ENCODE data around the gene CTSD. TPM values are rescaled to one million over a fixed set of nuclear protein-coding genes. Genes with fewer than 3 reads are reported as not detected.

The CTSD gene
- total RNA-seq, 2 experiments from 2014 or later, result 31.7 to 44.1 TPM

GRCh38 chr11:1742869-1743584, 20.7 kb downstream of the CTSD start:
- Histone ChIP-seq H3K9me2 (ENCODE audit: insufficient read depth, low read length) (no peaks in the 10 kb centered on the region), H3K4me2 (ENCODE audit: low read length) (no peak overlapping the region), H3K79me2 (ENCODE audit: insufficient read depth, low read depth, low read length) (no peaks in the 10 kb centered on the region), H3K27ac (ENCODE audit: low read depth, low read length, poor library complexity, severe bottlenecking) (no peak overlapping the region), H3K36me3 (ENCODE audit: insufficient read depth, low read length) (no peaks in the 10 kb centered on the region), H3K4me1 (ENCODE audit: insufficient read depth, low read length, poor library complexity, severe bottlenecking) (no peaks in the 10 kb centered on the region), H4K20me1 (ENCODE audit: insufficient read depth, low read length) (no peaks in the 10 kb centered on the region), H3K9me3 (ENCODE audit: low read length) (peaks cover 4% of the 10 kb centered on the region; the same call in 1 of the 2 replicates), H3K4me3 (ENCODE audit: low read depth, low read length, poor library complexity, severe bottlenecking) (no peak overlapping the region), H2AFZ (ENCODE audit: low read length) (no peak overlapping the region)
- TF ChIP-seq, protein P1, sequence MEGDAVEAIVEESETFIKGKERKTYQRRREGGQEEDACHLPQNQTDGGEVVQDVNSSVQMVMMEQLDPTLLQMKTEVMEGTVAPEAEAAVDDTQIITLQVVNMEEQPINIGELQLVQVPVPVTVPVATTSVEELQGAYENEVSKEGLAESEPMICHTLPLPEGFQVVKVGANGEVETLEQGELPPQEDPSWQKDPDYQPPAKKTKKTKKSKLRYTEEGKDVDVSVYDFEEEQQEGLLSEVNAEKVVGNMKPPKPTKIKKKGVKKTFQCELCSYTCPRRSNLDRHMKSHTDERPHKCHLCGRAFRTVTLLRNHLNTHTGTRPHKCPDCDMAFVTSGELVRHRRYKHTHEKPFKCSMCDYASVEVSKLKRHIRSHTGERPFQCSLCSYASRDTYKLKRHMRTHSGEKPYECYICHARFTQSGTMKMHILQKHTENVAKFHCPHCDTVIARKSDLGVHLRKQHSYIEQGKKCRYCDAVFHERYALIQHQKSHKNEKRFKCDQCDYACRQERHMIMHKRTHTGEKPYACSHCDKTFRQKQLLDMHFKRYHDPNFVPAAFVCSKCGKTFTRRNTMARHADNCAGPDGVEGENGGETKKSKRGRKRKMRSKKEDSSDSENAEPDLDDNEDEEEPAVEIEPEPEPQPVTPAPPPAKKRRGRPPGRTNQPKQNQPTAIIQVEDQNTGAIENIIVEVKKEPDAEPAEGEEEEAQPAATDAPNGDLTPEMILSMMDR (conservative IDR thresholded peaks at IDR 0.05; ENCODE audit: low read length), result no peak
- TF ChIP-seq EZH2phosphoT487 (IDR thresholded peaks at IDR 0.05; ENCODE audit: borderline replicate concordance, low read depth, low read length), result no peak
- ChIA-PET CTCF (ENCODE audit: unreplicated experiment) (no interaction called here), POLR2A (no interaction called here)
- no peak for DNase-seq (ENCODE audit: low spot score)
- BruUV-seq (replicated peaks), result no TSS peak
- intact Hi-C loops (cut with micrococcal nuclease; ENCODE audit: unreplicated experiment), result no loop called here

- no peaks in the 10 kb centered on the region for H3K9me2 ChIP-seq (ENCODE audit: insufficient read depth, low read length)
- BruUV-seq (replicated peaks), result no TSS peak
- DNase-seq (ENCODE audit: low spot score), result no peak
- no peak overlapping the region for H3K4me3 ChIP-seq (ENCODE audit: low read depth, low read length, poor library complexity, severe bottlenecking)
- no peaks in the 10 kb centered on the region for H3K79me2 ChIP-seq (ENCODE audit: insufficient read depth, low read depth, low read length)
- H4K20me1 ChIP-seq (ENCODE audit: insufficient read depth, low read length), result no peaks in the 10 kb centered on the region
- no peak overlapping the region for H3K27ac ChIP-seq (ENCODE audit: low read depth, low read length, poor library complexity, severe bottlenecking)
- ChIA-PET CTCF (ENCODE audit: unreplicated experiment) (interaction anchor here (0.6 kb wide), 1 partner anchor 14 kb away, joined by 3 read pairs; no protein-coding TSS in a partner anchor), POLR2A (interaction anchor here (0.7 kb wide), 1 partner anchor 42 kb away, joined by 3 read pairs; no protein-coding TSS in a partner anchor)
- H3K9me3 ChIP-seq (ENCODE audit: low read length), result peaks cover 4% of the 10 kb centered on the region; the same call in 1 of the 2 replicates
- TF ChIP-seq, protein P1 (conservative IDR thresholded peaks at IDR 0.05; ENCODE audit: low read length), result no peak
- TF ChIP-seq EZH2phosphoT487 (IDR thresholded peaks at IDR 0.05; ENCODE audit: borderline replicate concordance, low read depth, low read length), result no peak
- H3K4me1 ChIP-seq (ENCODE audit: insufficient read depth, low read length, poor library complexity, severe bottlenecking), result no peaks in the 10 kb centered on the region
- intact Hi-C loops (cut with micrococcal nuclease; ENCODE audit: unreplicated experiment), result no loop called here
- no peak overlapping the region for H3K4me2 ChIP-seq (ENCODE audit: low read length)
- no peaks in the 10 kb centered on the region for H3K36me3 ChIP-seq (ENCODE audit: insufficient read depth, low read length)
- no peak overlapping the region for H2AFZ ChIP-seq (ENCODE audit: low read length)
Measured at GRCh38 chr11:1742371-1742770, 21.4 kb downstream of the CTSD start.

DNA sequence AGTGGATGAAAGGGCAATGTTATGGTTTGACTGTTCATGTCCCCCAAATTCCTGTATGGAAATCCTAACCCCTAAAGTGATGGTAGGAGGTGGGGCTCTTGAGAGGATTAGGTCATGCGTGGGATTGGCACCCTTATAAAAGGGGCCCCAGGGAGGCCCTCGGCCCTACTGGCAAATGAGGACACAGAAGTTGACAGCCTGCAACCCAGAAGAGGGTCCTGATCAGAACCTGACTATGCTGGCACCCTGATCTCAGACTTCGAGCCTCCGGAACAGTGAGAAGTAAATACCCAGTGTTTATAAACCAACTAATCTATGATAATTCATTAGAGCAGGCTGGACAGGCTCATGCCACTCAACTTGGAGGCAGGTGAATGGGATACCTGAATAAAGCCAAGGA, 22.0 kb downstream of the CTSD start:
- DNase-seq (ENCODE audit: low spot score), result no peak
- Histone ChIP-seq H3K36me3 (ENCODE audit: insufficient read depth, low read length) (no peaks in the 10 kb centered on the region), H2AFZ (ENCODE audit: low read length) (no peak overlapping the region), H3K4me2 (ENCODE audit: low read length) (no peak overlapping the region), H3K9me2 (ENCODE audit: insufficient read depth, low read length) (no peaks in the 10 kb centered on the region), H4K20me1 (ENCODE audit: insufficient read depth, low read length) (no peaks in the 10 kb centered on the region), H3K79me2 (ENCODE audit: insufficient read depth, low read depth, low read length) (no peaks in the 10 kb centered on the region), H3K4me1 (ENCODE audit: insufficient read depth, low read length, poor library complexity, severe bottlenecking) (no peaks in the 10 kb centered on the region), H3K4me3 (ENCODE audit: low read depth, low read length, poor library complexity, severe bottlenecking) (no peak overlapping the region), H3K9me3 (ENCODE audit: low read length) (peaks cover 4% of the 10 kb centered on the region; the same call in 1 of the 2 replicates), H3K27ac (ENCODE audit: low read depth, low read length, poor library complexity, severe bottlenecking) (no peak overlapping the region)
- ChIA-PET CTCF (ENCODE audit: unreplicated experiment) (interaction anchor here (0.6 kb wide), 1 partner anchor 15 kb away, joined by 3 read pairs; no protein-coding TSS in a partner anchor), POLR2A (interaction anchor here (0.7 kb wide), 1 partner anchor 41 kb away, joined by 3 read pairs; no protein-coding TSS in a partner anchor)
- no TSS peak for BruUV-seq (replicated peaks)
- TF ChIP-seq, protein P1 (conservative IDR thresholded peaks at IDR 0.05; ENCODE audit: low read length), result no peak
- no peak for TF ChIP-seq EZH2phosphoT487 (IDR thresholded peaks at IDR 0.05; ENCODE audit: borderline replicate concordance, low read depth, low read length)
- intact Hi-C loops (cut with micrococcal nuclease; ENCODE audit: unreplicated experiment), result no loop called here

Measured in OCI-LY7 (cell line).